Esophagus muscularis mucosa (tissue), 4 donors: ENCODE measurements around the gene CYP21A2.
"Not testable (repeated sequence)": the region's sequence is repeated elsewhere in the genome, so short reads cannot be mapped to it uniquely, and the experiment has no call there.

ENCODE experiments used
- EP300 ChIP-seq: sonication (generic); formaldehyde crosslinking; IDR thresholded peaks from one replicate; pipeline ENCODE4 v1.6.1; 2017; ENCODE audit warnings: antibody characterized with exemption
- POLR2A ChIP-seq: fragments of 450-650 bp; IDR thresholded peaks from one replicate; pipeline ENCODE4 v1.6.1; 2017; ENCODE audit warnings: antibody characterized with exemption, moderate library complexity, mild to moderate bottlenecking, low read depth
- TF ChIP-seq, protein P1 (sequence below), 3 experiments: fragments of 200-600 bp in 2 of 3; fragments of 450-650 bp in 1 of 3; sonication (generic) in 2 of 3; IDR thresholded peaks; one replicate each; pipeline ENCODE4 v1.5.1; 2017 to 2019; ENCODE audit warnings: antibody characterized with exemption in 3 of 3, mild to moderate bottlenecking in 2 of 3, moderate library complexity in 1 of 3

DNA sequence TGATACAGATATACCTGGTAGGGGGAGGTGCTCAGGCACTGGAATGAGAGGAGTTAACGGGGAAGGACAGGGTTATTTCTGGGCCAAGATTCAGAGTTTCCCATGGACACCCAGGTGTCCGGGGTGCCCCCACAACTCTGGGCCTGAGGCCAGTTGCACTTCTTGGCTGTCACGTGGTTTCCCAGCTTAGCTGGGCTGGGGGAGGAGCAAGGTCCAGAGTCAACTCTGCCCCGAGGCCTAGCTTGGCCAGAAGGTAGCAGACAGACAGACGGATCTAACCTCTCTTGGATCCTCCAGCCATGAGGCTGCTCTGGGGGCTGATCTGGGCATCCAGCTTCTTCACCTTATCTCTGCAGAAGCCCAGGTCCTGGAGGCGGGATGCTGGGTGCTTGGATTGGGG lies 23.7 kb upstream of the CYP21A2 start, which contains the start of gene C4B:
- TF ChIP-seq, protein P1, sequence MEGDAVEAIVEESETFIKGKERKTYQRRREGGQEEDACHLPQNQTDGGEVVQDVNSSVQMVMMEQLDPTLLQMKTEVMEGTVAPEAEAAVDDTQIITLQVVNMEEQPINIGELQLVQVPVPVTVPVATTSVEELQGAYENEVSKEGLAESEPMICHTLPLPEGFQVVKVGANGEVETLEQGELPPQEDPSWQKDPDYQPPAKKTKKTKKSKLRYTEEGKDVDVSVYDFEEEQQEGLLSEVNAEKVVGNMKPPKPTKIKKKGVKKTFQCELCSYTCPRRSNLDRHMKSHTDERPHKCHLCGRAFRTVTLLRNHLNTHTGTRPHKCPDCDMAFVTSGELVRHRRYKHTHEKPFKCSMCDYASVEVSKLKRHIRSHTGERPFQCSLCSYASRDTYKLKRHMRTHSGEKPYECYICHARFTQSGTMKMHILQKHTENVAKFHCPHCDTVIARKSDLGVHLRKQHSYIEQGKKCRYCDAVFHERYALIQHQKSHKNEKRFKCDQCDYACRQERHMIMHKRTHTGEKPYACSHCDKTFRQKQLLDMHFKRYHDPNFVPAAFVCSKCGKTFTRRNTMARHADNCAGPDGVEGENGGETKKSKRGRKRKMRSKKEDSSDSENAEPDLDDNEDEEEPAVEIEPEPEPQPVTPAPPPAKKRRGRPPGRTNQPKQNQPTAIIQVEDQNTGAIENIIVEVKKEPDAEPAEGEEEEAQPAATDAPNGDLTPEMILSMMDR (IDR thresholded peaks at IDR 0.05) = not testable (repeated sequence)
- not testable (repeated sequence) for TF ChIP-seq EP300, POLR2A
